Measurements from ENCODE around the gene HIF3A.
"Not testable (repeated sequence)": the region's sequence is repeated elsewhere in the genome, so short reads cannot be mapped to it uniquely, and the experiment has no call there.

The HIF3A gene

DNA sequence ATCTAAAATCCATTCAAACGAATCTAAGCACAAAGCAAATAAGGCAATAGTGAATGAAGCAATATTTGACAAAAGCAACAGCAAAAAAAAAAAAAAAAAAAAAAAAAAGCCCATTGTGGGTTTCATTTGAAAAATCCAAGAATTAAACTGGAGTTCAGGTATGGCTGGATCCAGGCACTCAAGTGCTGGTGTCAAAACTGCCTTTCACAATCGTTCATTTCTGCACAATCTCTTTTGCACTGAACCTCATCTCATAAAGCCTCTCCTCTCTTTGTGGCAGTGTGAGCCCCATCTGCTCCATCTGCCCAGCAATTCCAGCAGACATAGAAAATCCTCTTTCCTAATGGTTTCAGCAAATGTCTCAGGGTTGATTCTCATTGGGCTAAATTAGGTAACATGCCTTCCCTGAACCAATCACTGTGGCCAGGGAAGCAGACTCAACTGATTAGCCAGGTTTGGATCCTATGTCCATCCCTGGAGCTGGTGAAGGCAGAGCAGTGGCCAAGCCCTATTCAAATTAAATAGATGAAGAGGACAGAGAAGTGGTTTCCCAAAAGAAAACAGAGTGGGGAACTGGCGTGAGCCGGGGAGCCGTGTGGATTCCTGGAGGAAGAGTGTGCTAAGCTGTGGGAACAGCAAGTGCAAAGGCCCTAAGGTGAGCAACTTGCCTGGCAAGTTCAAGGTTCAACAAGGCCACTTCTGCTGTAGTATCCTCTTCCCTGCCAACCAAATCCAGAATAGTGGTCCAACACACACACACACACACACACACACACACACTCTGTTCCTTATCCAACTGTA lies 1.2 kb upstream of the HIF3A start:
- no peak for DNase-seq

DNA sequence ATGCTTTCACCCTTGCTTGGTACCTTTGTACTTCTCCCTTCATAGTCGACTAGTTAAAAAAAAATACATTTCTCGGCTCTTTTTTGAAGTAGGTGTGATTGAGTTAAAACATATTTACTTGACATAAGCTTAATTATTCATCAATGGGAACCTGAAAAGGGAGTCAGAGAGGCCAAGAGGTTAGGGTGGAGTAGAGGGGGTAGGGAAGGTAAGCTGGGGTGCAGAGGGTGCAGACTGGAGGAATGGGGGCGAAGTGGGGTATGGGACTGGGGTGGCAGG lies 701 bp upstream of the HIF3A start:
- no peak for DNase-seq

DNA sequence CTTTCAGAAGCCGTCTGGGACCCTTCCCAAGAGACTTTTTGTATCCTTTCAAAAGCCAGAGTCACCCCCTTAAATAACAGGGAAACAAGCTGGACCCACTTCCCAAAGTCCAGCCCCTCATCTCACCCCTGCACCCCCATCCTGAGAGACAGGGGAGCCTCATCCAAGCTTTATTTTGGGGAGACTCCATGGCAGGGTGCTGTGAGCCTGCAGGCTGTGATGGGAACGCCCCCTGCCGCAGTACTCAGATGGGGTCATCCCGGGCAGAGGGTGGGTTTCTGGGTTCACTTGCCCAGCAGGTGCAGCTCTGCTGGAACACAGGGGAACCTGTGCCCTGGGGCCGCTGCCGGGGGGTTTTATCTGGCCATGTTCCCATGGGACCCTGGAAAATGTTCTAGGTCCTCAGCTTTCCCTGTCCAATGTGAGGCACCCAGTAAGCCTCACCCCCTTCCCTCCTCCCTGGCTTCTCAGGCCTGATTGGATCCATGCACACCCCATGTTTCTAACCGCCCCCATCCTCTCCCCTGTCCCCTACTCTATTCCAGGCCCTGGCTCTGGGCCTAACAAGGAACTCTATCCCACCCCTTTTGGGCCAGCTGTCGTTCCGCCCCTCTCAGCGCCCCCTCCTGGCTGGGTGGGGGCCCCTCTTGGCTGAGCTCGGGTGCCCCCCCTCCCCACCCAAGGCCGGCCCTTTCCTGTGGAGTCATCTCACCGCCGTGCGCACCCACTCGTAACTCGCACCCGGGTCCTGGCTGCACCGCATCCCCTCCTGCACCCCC lies 1.0 kb downstream of the HIF3A start:
- DNase-seq = no peak

DNA sequence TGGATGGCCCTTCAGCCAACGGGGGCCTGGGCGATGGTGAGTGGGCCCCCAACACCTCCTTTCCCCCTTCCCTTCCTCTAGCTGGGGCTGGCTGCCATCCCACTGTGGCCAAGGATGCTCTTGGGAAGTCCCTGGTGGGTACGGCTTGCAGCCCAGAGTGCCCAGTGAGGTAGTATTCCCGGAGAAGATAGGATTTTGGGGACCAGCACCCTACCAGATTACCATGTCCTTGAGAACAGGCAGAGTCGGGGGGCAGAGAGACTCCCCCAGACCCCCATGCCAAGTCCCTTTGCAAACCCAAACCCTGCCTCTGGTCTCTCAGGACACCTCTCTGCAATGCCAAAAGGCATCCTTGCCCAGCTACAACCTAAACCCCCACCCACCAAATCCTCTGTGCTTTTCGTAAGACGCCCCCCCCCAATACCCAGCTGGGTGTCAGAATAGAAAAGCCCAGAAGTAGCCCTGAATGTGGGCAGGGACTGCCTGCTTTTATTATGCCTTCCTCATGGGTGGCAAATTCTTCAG lies 1.7 kb downstream of the HIF3A start:
- DNase-seq = no peak

DNA sequence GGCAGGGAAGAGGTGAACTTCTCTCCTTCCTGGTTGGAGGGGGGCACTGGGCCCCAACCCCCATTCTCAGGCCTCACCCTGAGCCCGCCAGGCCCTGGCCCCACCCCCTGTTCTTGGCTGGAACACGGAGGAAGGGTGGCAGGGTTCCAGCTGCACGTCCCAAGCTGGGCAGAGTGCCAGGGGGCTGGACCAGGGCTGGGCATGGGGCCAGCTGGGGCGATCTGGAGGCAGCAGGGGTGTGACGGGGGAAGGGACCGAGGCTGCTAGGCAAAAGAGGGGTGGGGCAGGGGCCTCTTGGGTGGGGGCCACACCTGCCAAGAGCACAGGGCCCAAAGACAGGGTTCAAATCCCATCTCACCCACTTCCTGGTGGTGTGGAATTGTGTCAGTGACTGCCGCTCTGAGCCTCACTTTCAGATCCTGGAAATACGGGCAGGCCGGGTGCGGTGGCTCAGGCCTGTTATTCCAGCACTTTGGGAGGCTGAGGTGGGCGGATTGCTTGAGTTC lies 2.2 kb downstream of the HIF3A start:
- no peak for DNase-seq

DNA sequence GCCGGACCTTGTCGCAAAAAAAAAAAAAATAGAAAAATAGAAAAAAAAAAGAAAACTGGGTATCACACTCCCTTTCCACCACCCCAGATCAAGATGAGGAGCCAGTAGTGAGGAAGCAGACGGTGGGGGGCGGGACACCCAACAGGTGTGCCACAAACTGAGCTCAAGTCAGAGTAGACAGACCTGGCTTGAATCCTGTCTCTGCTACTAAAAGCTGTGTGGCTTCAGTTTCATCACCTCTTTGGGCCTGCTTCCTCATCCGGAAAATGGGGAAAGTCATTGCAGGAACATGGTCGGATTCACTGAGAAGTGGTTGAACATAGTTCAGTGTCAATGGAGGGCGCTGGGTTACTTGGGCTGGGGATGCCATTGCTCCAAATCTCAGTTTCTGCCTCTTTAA lies 2.9 kb downstream of the HIF3A start:
- DNase-seq = no peak

DNA sequence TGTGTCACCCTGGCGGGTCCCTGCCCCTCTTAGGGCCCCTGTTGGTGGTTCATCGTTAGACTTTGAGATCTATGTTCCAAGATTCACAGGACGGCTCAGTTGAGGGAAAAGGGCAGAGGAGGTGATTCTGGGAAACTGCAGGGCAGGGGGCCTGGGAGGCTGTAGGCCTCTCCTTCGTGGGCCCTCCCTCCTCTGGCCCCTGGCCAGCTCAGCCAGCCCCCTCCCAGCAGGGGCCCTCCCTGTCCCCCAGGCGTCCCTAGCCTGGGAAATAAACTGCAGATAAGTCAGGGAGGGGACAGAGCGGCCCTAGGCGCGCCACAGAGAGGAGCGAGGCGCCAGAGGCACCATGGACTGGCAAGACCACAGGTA lies 6.5 kb downstream of the HIF3A start:
- DNase-seq = no peak

DNA sequence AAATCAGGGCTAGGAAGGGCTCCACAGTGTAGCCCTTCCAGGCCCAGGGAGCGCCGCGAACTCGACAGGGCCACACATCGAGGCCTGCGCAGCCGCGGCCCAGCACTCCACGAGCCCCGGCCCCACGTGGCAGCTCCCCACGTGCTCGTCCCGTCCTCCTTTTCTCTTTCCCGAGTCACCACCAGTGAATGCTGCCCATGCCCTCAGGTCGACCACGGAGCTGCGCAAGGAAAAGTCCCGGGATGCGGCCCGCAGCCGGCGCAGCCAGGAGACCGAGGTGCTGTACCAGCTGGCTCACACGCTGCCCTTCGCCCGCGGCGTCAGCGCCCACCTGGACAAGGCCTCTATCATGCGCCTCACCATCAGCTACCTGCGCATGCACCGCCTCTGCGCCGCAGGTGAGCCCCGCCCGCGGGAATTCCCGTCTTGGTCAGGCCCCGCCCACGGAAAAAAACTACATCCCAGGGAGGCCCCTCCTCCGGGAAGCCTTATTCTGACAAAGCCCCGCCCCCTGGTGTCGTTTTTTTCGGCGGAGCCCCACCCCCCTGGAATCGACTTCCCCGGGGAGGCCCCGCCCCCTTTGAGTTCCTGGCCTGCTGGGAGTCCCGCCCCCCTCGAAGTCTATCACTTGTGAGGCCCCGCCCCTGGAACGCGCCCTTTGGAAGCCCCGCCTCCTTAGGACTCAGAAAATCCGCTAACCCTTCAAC lies 7.0 kb downstream of the HIF3A start:
- DNase-seq = no peak

DNA sequence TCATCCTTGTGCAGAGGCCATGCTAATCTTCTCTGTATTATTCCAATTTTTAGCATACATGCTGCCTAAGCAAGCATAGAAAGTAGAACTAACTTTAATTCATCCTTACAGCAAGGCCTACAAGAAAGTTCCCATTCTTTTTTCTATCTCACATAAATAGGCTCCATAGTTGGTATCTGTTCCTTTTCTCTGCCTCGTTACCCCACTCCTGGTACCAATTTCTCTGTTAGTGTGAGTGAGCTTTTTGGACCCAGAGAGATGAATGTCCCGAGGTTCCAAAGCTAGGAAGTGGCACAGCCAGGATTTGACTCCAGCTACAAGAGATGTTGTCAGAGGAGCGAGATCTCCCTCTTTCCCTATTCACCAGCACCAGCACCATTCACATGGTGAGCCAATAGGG lies 9.7 kb downstream of the HIF3A start:
- DNase-seq = no peak

DNA sequence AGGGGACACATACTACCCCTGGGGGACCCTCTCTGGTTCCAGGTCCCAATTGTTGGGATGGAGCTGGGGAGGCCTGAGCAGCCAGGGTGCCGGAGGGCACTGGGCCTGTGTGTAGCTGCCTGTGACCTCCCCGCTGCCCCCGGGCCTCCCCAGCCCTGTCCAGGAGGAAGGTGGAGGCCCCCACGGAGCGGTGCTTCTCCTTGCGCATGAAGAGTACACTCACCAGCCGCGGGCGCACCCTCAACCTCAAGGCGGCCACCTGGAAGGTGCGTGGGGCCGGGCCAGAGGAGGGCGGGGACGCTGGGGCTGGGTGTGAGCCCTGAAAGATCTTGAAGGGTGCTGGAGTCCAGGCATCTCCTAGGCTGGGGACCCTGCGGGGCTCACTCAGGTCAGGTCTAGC lies 11.7 kb downstream of the HIF3A start:
- no peak for DNase-seq

DNA sequence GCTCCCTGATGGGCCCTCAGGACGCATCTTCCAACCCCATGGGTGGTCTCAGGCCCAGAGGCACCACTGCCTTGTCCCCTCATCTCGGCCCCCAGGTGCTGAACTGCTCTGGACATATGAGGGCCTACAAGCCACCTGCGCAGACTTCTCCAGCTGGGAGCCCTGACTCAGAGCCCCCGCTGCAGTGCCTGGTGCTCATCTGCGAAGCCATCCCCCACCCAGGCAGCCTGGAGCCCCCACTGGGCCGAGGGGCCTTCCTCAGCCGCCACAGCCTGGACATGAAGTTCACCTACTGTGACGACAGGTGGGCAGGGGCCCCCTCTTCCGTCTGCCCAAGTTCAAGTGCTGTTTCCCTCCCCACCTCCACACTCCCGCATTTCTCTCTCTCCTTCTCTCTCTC lies 12.2 kb downstream of the HIF3A start:
- DNase-seq = no peak

DNA sequence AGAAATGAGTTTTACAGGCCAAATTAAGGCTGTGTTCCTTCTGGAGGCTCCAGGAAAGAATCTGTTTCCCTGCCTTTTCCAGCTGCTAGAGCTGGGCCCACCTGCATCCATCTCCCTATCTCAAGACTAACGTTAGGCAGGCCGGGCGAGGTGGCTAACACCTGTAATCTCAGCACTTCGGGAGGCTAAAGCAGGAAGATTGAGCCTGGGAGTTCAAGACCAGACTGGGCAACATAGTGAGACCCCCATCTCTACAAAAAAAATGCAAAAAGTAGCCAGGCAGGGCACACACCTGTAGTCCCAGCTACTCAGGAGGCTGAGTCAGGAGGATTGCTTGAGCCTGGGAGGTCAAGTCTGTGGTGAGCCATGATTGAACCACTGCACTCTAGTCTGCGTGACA lies 14.6 kb downstream of the HIF3A start:
- DNase-seq = no peak

DNA sequence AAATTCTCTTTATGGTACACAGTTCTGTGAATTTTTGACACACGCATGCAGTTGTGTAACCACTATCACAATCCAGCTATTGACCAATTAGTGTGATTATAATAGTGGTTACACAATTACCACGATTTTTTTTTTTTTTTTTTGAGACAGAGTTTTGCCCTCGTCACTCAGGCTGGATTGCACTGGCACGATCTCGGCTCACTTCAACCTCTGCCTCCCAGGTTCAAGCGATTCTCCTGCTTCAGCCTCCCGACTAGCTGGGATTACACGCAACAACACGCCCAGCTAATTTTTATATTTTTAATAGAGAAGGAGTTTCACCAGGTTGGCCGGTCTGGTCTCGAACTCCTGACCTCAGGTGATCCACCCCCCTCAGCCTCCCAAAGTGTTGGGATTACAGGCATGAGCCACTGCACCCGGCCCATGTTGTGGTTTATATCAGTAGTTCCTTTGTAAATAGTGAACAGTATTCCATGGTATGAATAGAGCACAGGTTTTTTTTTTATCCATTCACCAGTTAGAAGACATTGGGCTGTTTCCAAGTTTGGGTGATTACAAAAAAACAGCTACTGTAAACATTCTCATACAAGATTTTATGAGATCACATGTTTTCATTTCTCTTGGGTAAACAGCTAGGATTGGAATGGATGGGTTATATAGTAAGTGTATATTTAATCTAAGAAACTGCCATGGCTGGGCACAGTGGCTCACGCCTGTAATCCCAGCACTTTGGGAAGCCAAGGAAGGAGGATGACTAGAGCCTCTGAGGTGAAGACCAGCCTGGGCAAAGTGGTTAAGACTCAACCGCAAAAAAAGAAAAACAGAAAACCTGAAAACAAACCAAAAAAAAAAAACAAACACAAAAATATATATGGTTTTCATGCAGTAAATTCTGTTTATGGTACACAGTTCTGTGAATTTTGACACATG lies 17.0 kb downstream of the HIF3A start:
- DNase-seq = not testable (repeated sequence)

DNA sequence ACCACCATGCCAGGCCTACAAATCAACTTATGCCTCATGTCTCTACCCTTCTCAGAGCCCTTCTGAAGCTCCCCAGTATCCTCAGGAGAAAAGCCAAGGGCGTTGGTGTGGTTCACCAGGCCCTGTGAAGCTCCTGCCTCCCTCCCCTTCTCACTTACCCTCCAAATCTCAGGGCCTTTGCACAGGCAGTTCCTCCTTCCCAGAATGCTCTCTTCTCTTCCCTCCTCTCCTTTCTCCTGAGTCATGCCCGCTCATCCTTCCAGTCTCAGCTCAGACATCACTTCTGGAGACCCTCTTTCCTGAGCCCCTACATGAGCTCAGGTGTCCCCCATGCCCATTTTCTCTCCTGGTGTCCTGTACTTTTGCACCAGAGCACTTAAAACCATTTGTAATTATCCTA lies 20.5 kb downstream of the HIF3A start:
- DNase-seq = no peak

DNA sequence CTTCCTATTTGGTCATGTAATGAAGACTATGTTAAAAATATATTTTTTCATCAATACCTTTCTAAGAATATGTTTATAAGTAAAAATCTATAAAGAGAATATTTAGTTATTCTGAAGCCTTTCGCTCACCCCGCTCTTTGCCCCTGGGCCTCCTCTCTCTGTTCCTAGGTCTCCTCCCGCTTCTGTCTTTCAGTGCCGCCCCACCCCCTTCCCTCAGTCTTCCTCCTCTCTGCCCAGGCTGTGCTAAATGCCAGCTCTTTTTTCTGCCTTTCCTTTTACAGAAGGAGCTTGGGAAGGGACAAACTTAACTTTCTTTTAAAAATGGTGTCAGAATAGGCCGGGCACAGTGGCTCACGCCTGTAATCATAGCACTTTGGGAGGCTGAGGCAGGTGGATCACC lies 22.8 kb downstream of the HIF3A start:
- no peak for DNase-seq

DNA sequence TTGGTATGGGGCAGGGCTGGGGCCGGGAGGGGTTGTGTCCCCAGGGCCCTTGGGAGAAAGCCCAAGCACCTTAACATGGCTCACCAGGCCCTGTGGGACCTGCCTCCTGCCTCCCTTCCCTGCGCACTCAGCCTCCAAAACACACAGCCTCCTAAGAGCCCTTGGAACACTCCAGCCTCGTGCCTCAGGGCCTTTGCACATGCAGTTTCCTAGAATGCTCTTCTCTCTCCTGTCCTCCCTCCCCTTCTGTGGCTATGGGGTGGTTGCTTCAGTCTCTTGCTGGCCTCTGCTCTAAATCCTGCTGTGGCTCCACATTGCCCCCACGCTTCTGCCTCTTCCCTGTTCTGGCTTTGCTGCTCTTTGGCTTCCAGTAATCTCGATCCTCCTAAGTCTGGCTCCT lies 23.7 kb downstream of the HIF3A start:
- no peak for DNase-seq

DNA sequence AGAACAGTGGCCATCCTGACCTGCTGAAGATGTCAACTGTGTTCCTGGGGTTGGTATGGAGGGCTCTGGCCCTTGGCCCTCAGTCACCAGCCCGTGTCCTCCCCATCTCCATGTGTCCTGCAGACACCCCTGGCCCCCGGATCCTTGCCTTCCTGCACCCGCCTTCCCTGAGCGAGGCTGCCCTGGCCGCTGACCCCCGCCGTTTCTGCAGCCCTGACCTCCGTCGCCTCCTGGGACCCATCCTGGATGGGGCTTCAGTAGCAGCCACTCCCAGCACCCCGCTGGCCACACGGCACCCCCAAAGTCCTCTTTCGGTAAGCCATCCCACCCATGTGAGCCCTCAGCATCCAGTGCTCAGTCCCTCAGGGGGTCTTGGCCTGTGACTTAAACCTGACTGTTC lies 24.8 kb downstream of the HIF3A start:
- no peak for DNase-seq

DNA sequence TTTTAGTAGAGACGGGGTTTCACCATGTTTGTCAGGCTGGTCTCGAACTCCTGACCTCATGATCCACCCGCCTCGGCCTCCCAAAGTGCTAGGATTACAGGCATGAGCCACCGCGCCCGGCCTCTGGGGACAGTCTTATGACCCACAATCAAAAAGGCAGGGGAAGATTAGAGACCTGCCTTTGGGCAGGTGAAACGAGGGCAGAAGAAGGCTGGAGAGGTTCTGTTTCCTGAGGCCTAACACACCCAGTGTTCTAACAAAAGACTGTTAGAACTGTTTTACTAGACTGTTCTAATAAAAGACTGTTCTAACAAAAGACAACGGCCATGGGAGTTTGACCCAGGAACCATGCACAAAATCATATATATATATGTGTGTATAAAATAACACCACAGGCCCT lies 26.4 kb downstream of the HIF3A start:
- not testable (repeated sequence) for DNase-seq

DNA sequence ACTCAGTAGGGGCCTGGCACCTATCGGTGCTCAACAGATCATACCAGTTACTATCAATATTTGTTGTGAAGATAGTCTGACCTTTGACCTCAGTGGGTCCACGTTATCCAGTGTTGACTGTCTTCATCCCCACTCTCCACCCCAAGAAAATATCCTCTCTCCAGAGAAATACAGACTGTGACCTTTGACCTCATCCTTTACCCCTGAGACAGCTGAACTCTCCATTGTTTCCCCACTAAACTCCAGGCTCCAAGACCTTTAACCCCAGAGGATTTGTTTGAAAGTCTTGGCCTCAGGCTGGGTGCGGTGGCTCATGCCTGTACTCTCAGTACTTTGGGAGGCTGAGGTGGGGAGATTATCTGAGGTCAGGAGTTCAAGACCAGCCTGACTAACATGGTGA lies 27.4 kb downstream of the HIF3A start:
- no peak for DNase-seq

DNA sequence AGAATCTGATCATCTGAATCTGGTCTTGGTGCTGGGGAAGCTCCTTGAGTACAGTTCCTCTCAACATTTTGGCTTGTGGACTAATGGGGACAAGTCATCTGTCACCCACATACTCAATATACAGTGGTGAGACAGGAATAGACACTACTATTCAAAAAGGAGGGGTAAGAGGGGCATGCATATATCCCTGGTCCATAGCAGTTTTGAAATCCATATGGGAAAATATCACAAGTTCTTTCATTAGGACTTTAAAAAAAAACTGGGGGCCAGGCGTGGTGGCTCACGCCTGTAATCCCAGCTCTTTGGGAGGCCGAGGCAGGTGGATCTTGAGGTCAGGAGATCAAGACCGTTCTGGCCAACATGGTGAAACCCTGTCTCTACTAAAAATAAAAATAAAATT lies 29.8 kb downstream of the HIF3A start:
- DNase-seq = no peak

DNA sequence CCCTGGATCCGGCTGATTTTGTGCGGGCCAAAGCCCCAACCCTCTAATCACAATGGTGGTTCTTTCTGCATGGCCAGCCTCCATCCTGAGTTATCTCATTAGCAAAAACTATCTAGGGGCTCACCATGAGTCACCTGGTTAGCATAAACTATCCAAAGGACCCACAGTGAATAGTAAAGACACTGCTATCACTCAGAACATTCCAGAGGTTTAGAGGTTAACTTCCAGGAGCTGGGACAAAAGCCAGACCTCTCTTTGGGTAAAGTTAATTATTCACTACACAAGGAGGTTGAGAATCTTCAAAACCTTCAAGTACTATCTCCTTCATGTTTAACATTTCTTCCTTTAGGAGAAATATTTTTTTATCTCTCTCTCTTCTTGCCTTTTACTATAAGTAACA lies 31.2 kb downstream of the HIF3A start:
- no peak for DNase-seq

DNA sequence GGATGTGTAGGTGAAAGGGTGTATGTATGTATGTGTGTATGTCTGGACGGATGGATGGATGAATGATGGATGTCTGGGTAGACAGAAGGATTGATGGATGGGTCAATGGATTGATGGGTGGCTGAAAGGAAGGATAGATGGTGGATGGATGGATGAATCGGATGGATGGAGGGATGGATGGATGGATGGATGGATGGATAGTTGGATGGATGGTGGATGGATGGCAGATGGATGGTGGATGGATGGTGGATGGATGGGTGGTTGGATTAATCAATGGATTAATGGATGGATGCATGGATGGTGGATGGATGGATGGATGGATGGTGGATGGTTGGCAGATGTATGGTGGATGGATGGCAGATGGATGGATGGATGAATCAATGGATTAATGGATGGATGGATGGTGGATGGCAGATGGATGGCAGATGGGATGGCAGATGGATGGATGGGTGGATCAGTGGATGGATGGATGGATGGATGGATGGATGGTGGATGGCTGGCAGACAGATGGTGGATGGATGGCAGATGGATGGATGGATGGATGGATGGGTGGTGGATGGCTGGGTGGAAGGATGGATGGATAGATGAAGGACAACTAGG lies 33.6 kb downstream of the HIF3A start:
- no peak for DNase-seq

Data from stimulated activated CD4-positive, alpha-beta T cell treated with anti-CD3 and anti-CD28 coated beads, Interleukin-4, amount 100 ng/mL, for 24 hours (primary cell).